GM19395 (cell line): ENCODE measurements around the gene AKR1E2.

Experiments
- ATAC-seq: cut with Tn5 transposase; IDR thresholded peaks from one replicate; pipeline ENCODE4 v1.9.1; 2021; ENCODE audit warnings: mild to moderate bottlenecking, moderate library complexity; ENCODE audit not compliant: unreplicated experiment

The AKR1E2 gene

DNA sequence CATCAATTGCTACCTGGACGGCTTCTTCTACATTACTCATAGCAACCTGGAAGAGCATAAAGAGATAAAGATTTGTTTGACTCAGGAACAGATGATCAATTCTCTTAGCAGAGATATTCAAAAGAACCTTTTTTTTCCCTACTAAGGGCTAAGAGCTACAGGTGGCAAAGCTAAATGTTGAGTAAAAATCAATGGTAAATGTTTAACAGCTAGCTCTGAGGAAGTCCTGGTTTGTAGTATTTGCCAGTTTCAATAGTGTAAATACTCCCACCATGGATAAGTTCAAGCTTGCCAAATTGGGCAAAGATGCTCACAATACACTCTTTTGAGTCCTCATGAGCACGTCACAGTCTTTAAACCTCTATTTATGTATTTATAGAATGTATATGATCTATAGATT lies 64.0 kb downstream of the AKR1E2 start:
- ATAC-seq, result no peak

GRCh38 chr10:4892681-4893080 lies 66.7 kb downstream of the AKR1E2 start:
- no peak for ATAC-seq

DNA sequence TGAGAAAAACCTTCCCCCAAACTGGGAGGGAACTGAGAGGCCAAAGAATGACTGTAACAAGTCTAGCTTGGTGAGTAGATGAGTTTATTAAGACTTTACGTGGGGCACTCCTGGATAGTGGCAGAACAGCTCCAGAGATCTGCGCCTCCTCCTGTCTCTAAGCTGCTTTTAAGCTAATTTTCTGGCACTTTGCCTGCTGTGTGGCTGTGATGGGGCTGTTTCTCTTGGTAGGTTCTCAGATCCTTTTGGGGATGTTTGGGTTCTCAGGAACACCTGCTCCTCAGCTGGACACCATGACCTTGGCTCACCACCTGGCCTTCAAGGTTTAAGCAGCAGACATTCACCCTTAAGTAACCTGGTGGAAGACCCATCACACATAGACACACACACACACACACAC lies 68.3 kb downstream of the AKR1E2 start:
- ATAC-seq, result no peak
